DND-41 (cell line): ENCODE measurements around the gene SMPD2.

Experiments
- EZH2 ChIP-seq: IDR thresholded peaks from 3 replicates; pipeline ENCODE4 v1.6.1; 2012; ENCODE audit warnings: borderline replicate concordance, low read depth, mild to moderate bottlenecking, moderate library complexity, low read length, inconsistent platforms; ENCODE audit not compliant: severe bottlenecking
- TF ChIP-seq, protein P1 (sequence below): IDR thresholded peaks from 2 replicates; pipeline ENCODE4 v1.5.1; 2012; ENCODE audit warnings: borderline replicate concordance, low read length, moderate library complexity, mild to moderate bottlenecking; ENCODE audit not compliant: poor library complexity, severe bottlenecking; ENCODE audit errors: extremely low read depth

DNA sequence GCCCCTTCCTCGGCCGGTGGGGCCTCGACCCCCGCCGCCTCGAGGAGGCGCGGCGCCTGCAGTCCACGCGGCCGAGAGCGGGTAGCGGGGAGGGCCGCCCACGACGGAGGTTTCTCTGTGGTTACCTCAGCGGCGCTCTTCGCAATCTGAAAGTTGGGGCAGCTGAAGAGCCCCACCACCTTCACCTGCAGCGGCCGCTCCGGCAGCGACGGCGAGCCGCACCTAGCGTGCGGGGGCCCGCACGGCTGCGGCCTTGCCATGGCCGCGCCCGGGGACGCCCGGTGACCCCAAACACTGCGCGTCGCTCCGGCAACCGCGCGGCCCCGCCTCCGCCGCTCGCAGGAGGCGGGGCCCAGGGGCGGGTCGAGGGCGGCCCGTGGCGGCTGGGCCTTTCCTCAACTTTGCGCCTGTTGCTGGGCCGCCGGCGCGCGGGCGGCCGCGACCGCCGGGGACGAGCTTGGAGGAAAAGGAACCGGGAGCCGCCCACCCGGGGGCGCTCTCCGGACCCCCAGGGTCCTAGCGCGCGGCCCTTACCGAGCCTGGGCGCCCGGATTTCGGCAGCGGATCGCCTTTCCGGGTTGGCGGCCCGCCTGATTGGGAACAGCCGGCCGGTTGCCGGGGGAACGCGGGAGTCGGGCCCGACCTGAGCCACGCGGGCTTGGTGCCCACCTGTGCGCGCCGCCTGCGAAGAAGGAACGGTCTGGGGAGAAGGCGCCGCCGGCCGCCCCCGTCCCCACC lies at the start of gene SMPD2, which contains the start of gene PPIL6:
- TF ChIP-seq, protein P1, sequence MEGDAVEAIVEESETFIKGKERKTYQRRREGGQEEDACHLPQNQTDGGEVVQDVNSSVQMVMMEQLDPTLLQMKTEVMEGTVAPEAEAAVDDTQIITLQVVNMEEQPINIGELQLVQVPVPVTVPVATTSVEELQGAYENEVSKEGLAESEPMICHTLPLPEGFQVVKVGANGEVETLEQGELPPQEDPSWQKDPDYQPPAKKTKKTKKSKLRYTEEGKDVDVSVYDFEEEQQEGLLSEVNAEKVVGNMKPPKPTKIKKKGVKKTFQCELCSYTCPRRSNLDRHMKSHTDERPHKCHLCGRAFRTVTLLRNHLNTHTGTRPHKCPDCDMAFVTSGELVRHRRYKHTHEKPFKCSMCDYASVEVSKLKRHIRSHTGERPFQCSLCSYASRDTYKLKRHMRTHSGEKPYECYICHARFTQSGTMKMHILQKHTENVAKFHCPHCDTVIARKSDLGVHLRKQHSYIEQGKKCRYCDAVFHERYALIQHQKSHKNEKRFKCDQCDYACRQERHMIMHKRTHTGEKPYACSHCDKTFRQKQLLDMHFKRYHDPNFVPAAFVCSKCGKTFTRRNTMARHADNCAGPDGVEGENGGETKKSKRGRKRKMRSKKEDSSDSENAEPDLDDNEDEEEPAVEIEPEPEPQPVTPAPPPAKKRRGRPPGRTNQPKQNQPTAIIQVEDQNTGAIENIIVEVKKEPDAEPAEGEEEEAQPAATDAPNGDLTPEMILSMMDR, result peak; percentile 19
- no peak for TF ChIP-seq EZH2
